ENCODE data around the gene ZNF397.
A peak's percentile ranks its signal among the peaks of the same experiment; 100 is the strongest.

The ZNF397 gene

GRCh38 chr18:35290094-35290735 is 49.4 kb downstream of the ZNF397 start, which contains the start of gene ZSCAN30:
TSS of gene ZSCAN30 (minus strand) at chr18:35290229. CDS start at chr18:35264352, 25,877 bp downstream.
- peak; percentile 66 to 96 (median 92) for DNase-seq

- no peak for DNase-seq
These were observed 50.3 kb downstream of the ZNF397 start for GRCh38 chr18:35291166-35291565.

- peak in 3 of 58 donors; percentile 1 to 15 (median 3) for DNase-seq
These were observed 55.2 kb downstream of the ZNF397 start for GRCh38 chr18:35296060-35296459.

GRCh38 chr18:35303610-35304009 is 62.8 kb downstream of the ZNF397 start:
- no peak for DNase-seq

GRCh38 chr18:35306588-35307250 is 65.9 kb downstream of the ZNF397 start:
- DNase-seq, result no peak

Measured in anterior cingulate cortex (tissue), 58 donors.